OCI-LY1 (cell line): ENCODE measurements around the gene RAI1.

ENCODE experiments used
- EZH2 ChIP-seq: fragments of 200-600 bp; sonication (generic), shearing (Covaris generic); IDR thresholded peaks from 2 replicates; pipeline ENCODE4 v1.8.0; 2017; ENCODE audit warnings: borderline replicate concordance, mixed run types, mild to moderate bottlenecking, antibody characterized with exemption, low read length, moderate library complexity, mixed read lengths
- TF ChIP-seq, protein P1 (sequence below): fragments of 200-600 bp; sonication (generic), shearing (Covaris generic); IDR thresholded peaks from 2 replicates; pipeline ENCODE4 v1.5.1; 2017; ENCODE audit warnings: mild to moderate bottlenecking, antibody characterized with exemption, low read length, moderate library complexity, mixed read lengths

- TF ChIP-seq EZH2: no peak
- TF ChIP-seq, protein P1, sequence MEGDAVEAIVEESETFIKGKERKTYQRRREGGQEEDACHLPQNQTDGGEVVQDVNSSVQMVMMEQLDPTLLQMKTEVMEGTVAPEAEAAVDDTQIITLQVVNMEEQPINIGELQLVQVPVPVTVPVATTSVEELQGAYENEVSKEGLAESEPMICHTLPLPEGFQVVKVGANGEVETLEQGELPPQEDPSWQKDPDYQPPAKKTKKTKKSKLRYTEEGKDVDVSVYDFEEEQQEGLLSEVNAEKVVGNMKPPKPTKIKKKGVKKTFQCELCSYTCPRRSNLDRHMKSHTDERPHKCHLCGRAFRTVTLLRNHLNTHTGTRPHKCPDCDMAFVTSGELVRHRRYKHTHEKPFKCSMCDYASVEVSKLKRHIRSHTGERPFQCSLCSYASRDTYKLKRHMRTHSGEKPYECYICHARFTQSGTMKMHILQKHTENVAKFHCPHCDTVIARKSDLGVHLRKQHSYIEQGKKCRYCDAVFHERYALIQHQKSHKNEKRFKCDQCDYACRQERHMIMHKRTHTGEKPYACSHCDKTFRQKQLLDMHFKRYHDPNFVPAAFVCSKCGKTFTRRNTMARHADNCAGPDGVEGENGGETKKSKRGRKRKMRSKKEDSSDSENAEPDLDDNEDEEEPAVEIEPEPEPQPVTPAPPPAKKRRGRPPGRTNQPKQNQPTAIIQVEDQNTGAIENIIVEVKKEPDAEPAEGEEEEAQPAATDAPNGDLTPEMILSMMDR: no peak
Measured at GRCh38 chr17:17732892-17733670, 51.8 kb downstream of the RAI1 start.
